ENCODE measurements around the gene MYOCD.

Gene MYOCD

DNA sequence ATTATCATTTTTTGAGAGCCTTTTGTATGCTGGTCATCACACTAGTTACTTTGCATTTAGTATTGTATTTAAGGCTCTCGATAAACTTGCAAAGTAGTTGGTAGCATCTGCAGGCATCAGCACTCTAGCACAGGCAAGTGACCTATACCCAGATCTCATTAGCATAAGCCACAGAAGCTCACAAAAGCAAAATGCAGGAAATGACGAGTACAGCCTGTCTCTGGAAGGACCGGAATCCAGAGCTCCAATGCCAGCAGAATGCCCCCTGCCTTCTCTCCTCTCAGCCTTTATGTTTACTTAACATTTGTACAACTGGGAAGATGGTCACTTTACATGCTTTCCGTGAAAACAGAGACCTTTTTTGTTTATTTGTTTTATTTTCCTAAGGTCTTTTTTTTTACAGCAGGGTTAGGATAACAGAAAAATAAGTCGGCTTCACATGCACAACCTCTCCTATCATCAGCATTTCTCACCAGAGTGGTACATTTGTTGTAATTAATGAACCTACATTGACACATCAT lies 45.4 kb upstream of the MYOCD start:
- no peak overlapping the region for H3K27ac ChIP-seq
- H3K4me3 ChIP-seq (ENCODE audit: low read depth, low read length): no peak overlapping the region
- no peaks in the 10 kb centered on the region for H3K4me1 ChIP-seq
- no peaks in the 10 kb centered on the region for H3K9me3 ChIP-seq (ENCODE audit: control insufficient read depth, low read length)
- H3K79me2 ChIP-seq: no peaks in the 10 kb centered on the region
- H3K27me3 ChIP-seq (ENCODE audit: control insufficient read depth, insufficient read depth, low read length): no peaks in the 10 kb centered on the region
- H3K9ac ChIP-seq: no peak overlapping the region
- no peaks in the 10 kb centered on the region for H3K36me3 ChIP-seq (ENCODE audit: control insufficient read depth, insufficient read depth, low read length)
- TF ChIP-seq, protein P1, sequence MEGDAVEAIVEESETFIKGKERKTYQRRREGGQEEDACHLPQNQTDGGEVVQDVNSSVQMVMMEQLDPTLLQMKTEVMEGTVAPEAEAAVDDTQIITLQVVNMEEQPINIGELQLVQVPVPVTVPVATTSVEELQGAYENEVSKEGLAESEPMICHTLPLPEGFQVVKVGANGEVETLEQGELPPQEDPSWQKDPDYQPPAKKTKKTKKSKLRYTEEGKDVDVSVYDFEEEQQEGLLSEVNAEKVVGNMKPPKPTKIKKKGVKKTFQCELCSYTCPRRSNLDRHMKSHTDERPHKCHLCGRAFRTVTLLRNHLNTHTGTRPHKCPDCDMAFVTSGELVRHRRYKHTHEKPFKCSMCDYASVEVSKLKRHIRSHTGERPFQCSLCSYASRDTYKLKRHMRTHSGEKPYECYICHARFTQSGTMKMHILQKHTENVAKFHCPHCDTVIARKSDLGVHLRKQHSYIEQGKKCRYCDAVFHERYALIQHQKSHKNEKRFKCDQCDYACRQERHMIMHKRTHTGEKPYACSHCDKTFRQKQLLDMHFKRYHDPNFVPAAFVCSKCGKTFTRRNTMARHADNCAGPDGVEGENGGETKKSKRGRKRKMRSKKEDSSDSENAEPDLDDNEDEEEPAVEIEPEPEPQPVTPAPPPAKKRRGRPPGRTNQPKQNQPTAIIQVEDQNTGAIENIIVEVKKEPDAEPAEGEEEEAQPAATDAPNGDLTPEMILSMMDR (IDR thresholded peaks at IDR 0.05): no peak
- H3K4me2 ChIP-seq (ENCODE audit: low read length): no peak overlapping the region
- H2AFZ ChIP-seq: no peak overlapping the region

DNA sequence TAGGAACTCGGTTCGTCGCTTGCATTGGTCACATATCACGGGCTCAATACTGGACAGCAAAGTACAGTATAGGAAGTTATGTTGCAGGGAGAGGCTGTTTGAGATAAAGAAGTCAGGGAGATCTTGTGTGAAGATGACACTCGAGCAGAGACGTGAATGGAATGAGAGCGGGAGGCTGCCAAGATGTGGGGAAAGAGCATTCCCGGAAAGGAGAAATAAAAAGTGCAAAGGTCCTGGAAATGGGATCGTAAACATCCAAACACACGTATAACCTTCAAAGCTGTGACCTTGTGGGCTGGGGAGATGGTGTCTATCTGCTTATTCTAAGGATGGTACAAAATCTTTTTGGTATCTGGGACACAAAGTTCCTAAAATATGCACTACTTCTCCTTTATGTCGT lies 43.0 kb upstream of the MYOCD start:
- no peaks in the 10 kb centered on the region for H3K27me3 ChIP-seq (ENCODE audit: control insufficient read depth, insufficient read depth, low read length)
- no peak overlapping the region for H3K4me2 ChIP-seq (ENCODE audit: low read length)
- no peak overlapping the region for H3K4me3 ChIP-seq (ENCODE audit: low read depth, low read length)
- H3K9me3 ChIP-seq (ENCODE audit: control insufficient read depth, low read length): no peaks in the 10 kb centered on the region
- H3K9ac ChIP-seq: no peak overlapping the region
- H3K27ac ChIP-seq: no peak overlapping the region
- no peaks in the 10 kb centered on the region for H3K79me2 ChIP-seq
- H2AFZ ChIP-seq: no peak overlapping the region
- H3K4me1 ChIP-seq: no peaks in the 10 kb centered on the region
- TF ChIP-seq, protein P1 (IDR thresholded peaks at IDR 0.05): no peak
- H3K36me3 ChIP-seq (ENCODE audit: control insufficient read depth, insufficient read depth, low read length): no peaks in the 10 kb centered on the region

DNA sequence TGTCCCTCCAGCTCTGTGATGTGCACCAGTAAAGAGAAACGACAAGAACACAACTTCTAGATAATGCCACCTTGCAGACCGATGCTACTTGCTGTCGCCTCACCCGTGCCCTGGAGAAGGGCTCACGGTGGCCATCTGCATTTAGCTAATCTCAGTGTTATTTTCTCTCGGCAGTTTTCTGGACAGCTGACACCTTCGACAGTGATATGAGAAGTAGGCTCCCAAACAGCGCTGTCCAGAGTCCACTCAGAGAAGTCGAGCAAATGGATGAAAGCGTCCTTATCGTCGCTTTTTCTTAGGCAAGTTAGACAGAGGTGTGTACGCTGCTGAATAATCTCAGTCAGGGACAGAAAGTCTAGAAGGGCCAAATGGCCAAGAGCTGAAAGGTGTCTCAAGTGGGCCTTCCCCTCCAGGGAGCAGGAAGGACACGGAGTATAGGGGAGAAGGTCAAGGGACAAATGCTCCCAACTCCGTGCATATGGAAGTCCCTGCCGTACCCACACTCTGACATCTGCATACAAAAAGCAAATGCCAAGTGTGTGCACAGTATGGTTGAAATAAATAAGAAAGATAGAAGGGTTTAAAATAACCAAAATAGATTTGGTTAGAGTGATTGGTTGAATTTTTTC lies 42.4 kb upstream of the MYOCD start:
- no peak overlapping the region for H3K9ac ChIP-seq
- H3K27me3 ChIP-seq (ENCODE audit: control insufficient read depth, insufficient read depth, low read length): no peaks in the 10 kb centered on the region
- no peaks in the 10 kb centered on the region for H3K79me2 ChIP-seq
- no peaks in the 10 kb centered on the region for H3K9me3 ChIP-seq (ENCODE audit: control insufficient read depth, low read length)
- no peaks in the 10 kb centered on the region for H3K36me3 ChIP-seq (ENCODE audit: control insufficient read depth, insufficient read depth, low read length)
- TF ChIP-seq, protein P1 (IDR thresholded peaks at IDR 0.05): no peak
- H3K4me2 ChIP-seq (ENCODE audit: low read length): no peak overlapping the region
- H3K4me3 ChIP-seq (ENCODE audit: low read depth, low read length): no peak overlapping the region
- no peak overlapping the region for H3K27ac ChIP-seq
- H2AFZ ChIP-seq: no peak overlapping the region
- no peaks in the 10 kb centered on the region for H3K4me1 ChIP-seq

DNA sequence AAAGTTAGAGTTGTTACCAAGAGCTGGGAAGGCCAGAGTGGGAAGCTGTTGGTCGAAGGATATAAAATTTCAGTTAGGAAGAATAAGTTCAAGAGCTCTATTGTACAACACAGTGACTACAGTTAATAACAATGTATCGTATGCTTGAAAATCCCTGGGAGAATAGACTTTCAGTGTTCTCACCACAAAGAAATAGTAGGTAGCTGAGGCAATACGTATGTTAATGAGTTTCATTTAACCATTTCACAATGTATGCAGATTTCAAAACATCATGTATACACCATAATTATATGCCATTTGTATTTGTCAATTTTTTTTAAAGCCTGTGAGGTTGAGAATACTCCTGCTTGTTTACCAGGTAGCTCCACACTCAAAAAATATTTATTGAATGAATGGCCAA lies 41.5 kb upstream of the MYOCD start:
- Histone ChIP-seq H3K27ac (no peak overlapping the region), H3K4me1 (no peaks in the 10 kb centered on the region), H3K9me3 (ENCODE audit: control insufficient read depth, low read length) (no peaks in the 10 kb centered on the region), H3K27me3 (ENCODE audit: control insufficient read depth, insufficient read depth, low read length) (no peaks in the 10 kb centered on the region), H3K36me3 (ENCODE audit: control insufficient read depth, insufficient read depth, low read length) (no peaks in the 10 kb centered on the region), H3K4me3 (ENCODE audit: low read depth, low read length) (no peak overlapping the region), H3K4me2 (ENCODE audit: low read length) (no peak overlapping the region), H3K9ac (no peak overlapping the region), H3K79me2 (no peaks in the 10 kb centered on the region), H2AFZ (no peak overlapping the region)
- TF ChIP-seq, protein P1 (IDR thresholded peaks at IDR 0.05): no peak

DNA sequence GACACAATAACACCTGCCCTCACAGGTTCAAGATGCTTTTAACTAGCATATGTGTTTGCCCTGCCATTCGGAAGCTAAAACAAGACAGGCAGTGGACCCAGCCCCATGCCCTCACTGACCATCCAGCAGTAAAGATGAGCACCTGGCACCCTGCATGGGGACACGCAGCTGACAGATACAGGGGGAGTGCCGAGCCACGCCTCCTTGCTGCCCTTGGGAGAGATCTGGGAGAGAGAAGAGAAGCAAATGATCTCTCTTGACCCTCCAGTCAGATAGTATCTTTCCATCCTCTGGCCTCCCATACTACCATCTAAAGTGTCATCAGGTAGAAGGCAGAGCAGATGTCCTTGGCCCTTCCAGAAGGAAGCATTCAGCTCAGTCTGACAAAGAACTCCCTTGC lies 40.6 kb upstream of the MYOCD start:
- no peaks in the 10 kb centered on the region for H3K36me3 ChIP-seq (ENCODE audit: control insufficient read depth, insufficient read depth, low read length)
- H3K9me3 ChIP-seq (ENCODE audit: control insufficient read depth, low read length): no peaks in the 10 kb centered on the region
- H3K4me2 ChIP-seq (ENCODE audit: low read length): no peak overlapping the region
- H3K4me3 ChIP-seq (ENCODE audit: low read depth, low read length): no peak overlapping the region
- no peaks in the 10 kb centered on the region for H3K27me3 ChIP-seq (ENCODE audit: control insufficient read depth, insufficient read depth, low read length)
- H3K79me2 ChIP-seq: no peaks in the 10 kb centered on the region
- no peak overlapping the region for H3K27ac ChIP-seq
- no peak overlapping the region for H3K9ac ChIP-seq
- no peaks in the 10 kb centered on the region for H3K4me1 ChIP-seq
- no peak overlapping the region for H2AFZ ChIP-seq
- TF ChIP-seq, protein P1 (IDR thresholded peaks at IDR 0.05): no peak

Measured in parathyroid adenoma (tissue), 2 donors.